DOHH2 (cell line): ENCODE data around the gene LAMA4.

Experiments
- H3F3A ChIP-seq: fragments of 200-600 bp; sonication (generic), shearing (Covaris generic); 2 replicates; pipeline ENCODE4 v1.6.0; 2016; ENCODE audit warnings: antibody characterized with exemption, mild to moderate bottlenecking; ENCODE audit not compliant: control insufficient read depth, insufficient read depth
- H3K27ac ChIP-seq: fragments of 200-600 bp; sonication (generic); 2 replicates; pipeline ENCODE4 v1.5.1; 2014; ENCODE audit warnings: low read depth, mild to moderate bottlenecking, low read length, moderate library complexity
- H3K27me3 ChIP-seq: fragments of 200-600 bp; sonication (generic); 2 replicates; pipeline ENCODE4 v1.6.1; 2014; ENCODE audit warnings: mild to moderate bottlenecking, low read length, mixed read lengths; ENCODE audit not compliant: control insufficient read depth
- H3K36me3 ChIP-seq: fragments of 200-600 bp; sonication (generic); 2 replicates; pipeline ENCODE4 v1.6.1; 2014; ENCODE audit warnings: mild to moderate bottlenecking, low read length, moderate library complexity, mixed read lengths; ENCODE audit not compliant: control insufficient read depth
- H3K4me1 ChIP-seq: fragments of 200-600 bp; sonication (generic); 2 replicates; pipeline ENCODE4 v1.6.1; 2014; ENCODE audit warnings: mild to moderate bottlenecking, low read length, mixed read lengths; ENCODE audit not compliant: control insufficient read depth
- H3K4me2 ChIP-seq: fragments of 200-600 bp; sonication (generic); 2 replicates; pipeline ENCODE4 v1.6.0; 2014; ENCODE audit warnings: mild to moderate bottlenecking, low read length, moderate library complexity
- H3K4me3 ChIP-seq: fragments of 200-600 bp; sonication (generic); 2 replicates; pipeline ENCODE4 v1.5.1; 2014; ENCODE audit warnings: mild to moderate bottlenecking, low read length, mixed read lengths
- H3K79me2 ChIP-seq: fragments of 200-600 bp; sonication (generic); 2 replicates; pipeline ENCODE4 v1.6.1; 2014; ENCODE audit warnings: mild to moderate bottlenecking, low read length, mixed read lengths; ENCODE audit not compliant: control insufficient read depth
- H3K9me2 ChIP-seq: fragments of 200-600 bp; sonication (generic); replicated peaks from 2 replicates; pipeline ENCODE4 v1.6.1; 2014; ENCODE audit warnings: mild to moderate bottlenecking, low read length, mixed read lengths; ENCODE audit not compliant: control insufficient read depth
- H3K9me3 ChIP-seq: fragments of 200-600 bp; sonication (generic); 2 replicates; pipeline ENCODE4 v1.6.1; 2014; ENCODE audit warnings: antibody characterized with exemption, low read length, mixed read lengths; ENCODE audit not compliant: control insufficient read depth, insufficient read depth
- H4K20me1 ChIP-seq: fragments of 200-600 bp; sonication (generic); 2 replicates; pipeline ENCODE4 v1.6.0; 2014; ENCODE audit warnings: low read depth, mild to moderate bottlenecking, antibody characterized with exemption, low read length, moderate library complexity; ENCODE audit not compliant: control insufficient read depth, insufficient read depth
- EZH2phosphoT487 ChIP-seq: fragments of 200-600 bp; sonication (generic); IDR thresholded peaks from 2 replicates; pipeline ENCODE4 v1.6.1; 2017; ENCODE audit warnings: borderline replicate concordance, mild to moderate bottlenecking, antibody characterized with exemption, low read length, moderate library complexity, mixed read lengths
- TF ChIP-seq, protein P1 (sequence below): fragments of 200-600 bp; sonication (generic); IDR thresholded peaks from one replicate; pipeline ENCODE4 v1.5.1; 2014; ENCODE audit warnings: antibody characterized with exemption, mild to moderate bottlenecking, low read depth, low read length; ENCODE audit not compliant: poor library complexity, severe bottlenecking

LAMA4 gene

DNA sequence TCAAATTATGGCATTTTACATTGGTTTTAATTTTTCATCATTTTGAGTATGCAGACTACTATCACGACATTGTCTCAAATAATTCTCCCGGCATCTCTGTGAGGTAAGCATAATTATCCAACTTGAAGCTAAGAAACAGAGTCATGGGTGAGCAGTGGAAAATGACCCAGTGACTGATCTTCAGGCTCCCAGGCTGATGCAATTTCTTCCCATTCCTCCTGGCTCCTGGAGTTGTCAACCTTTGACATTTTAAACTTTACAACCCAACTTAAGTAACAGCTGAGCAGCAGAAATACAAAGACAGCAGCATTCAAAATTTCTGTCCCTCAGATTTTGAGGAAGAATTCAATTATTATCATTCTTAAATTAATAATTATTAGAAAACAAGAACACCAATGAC lies 13.7 kb upstream of the LAMA4 start:
- Histone ChIP-seq H3K79me2 (no peaks in the 10 kb centered on the region), H3K4me3 (no peak overlapping the region), H3K4me2 (no peak overlapping the region), H3K9me2 (no peaks in the 10 kb centered on the region), H3K9me3 (no peaks in the 10 kb centered on the region), H3K27ac (no peak overlapping the region), H3F3A (no peaks in the 10 kb centered on the region), H3K27me3 (no peaks in the 10 kb centered on the region), H3K4me1 (no peaks in the 10 kb centered on the region), H3K36me3 (no peaks in the 10 kb centered on the region), H4K20me1 (no peaks in the 10 kb centered on the region)
- no peak for TF ChIP-seq EZH2phosphoT487
- TF ChIP-seq, protein P1, sequence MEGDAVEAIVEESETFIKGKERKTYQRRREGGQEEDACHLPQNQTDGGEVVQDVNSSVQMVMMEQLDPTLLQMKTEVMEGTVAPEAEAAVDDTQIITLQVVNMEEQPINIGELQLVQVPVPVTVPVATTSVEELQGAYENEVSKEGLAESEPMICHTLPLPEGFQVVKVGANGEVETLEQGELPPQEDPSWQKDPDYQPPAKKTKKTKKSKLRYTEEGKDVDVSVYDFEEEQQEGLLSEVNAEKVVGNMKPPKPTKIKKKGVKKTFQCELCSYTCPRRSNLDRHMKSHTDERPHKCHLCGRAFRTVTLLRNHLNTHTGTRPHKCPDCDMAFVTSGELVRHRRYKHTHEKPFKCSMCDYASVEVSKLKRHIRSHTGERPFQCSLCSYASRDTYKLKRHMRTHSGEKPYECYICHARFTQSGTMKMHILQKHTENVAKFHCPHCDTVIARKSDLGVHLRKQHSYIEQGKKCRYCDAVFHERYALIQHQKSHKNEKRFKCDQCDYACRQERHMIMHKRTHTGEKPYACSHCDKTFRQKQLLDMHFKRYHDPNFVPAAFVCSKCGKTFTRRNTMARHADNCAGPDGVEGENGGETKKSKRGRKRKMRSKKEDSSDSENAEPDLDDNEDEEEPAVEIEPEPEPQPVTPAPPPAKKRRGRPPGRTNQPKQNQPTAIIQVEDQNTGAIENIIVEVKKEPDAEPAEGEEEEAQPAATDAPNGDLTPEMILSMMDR: no peak

DNA sequence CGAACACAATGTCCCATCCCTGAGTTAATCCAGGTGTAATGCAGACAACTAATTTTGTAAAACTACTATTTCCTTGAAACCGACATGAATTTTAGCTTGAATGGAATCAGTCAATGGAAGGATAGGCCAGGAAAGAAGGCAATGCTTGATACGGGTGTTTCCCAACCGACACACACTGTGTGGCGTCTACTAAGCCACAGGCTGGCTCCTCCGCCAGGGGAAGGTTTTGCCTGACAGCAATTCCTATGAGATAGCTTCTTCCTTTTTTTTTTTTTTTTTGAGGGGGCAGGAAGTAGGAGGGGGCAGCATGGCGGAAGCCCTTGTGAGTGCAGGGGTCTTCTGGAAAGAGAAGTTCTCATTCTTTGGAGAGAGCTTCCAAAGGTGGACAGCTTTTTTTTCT lies 12.0 kb upstream of the LAMA4 start:
- no peak for TF ChIP-seq EZH2phosphoT487
- TF ChIP-seq, protein P1: no peak
- H3K79me2 ChIP-seq: no peaks in the 10 kb centered on the region

DNA sequence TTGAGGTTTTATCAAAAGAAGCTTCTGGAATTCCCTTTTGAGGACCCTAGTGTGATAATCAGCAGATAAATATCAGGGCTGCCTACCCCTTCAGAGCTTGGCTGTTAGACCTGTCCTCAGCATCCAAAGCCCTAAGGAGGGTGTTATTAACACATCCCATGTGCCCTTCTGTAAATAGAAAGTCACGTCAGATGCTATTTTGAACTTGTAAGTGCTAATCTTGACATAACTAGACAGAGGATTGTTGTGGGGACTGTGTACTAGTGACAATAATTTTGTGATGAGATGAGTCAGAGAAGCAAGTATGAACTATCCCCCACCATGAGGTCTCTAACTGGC lies 4.9 kb upstream of the LAMA4 start:
- H3K79me2 ChIP-seq: no peaks in the 10 kb centered on the region
- TF ChIP-seq, protein P1: no peak
- no peak for TF ChIP-seq EZH2phosphoT487
- H3K9me3 ChIP-seq: no peaks in the 10 kb centered on the region
- H3K4me2 ChIP-seq: no peak overlapping the region
- no peaks in the 10 kb centered on the region for H3K27me3 ChIP-seq
- H3K36me3 ChIP-seq: no peaks in the 10 kb centered on the region
- no peak overlapping the region for H3K4me3 ChIP-seq
- H3K9me2 ChIP-seq: no peaks in the 10 kb centered on the region
- no peak overlapping the region for H3K27ac ChIP-seq
- H3K4me1 ChIP-seq: no peaks in the 10 kb centered on the region
- H4K20me1 ChIP-seq: no peaks in the 10 kb centered on the region
- H3F3A ChIP-seq: no peaks in the 10 kb centered on the region

More for the DNA sequence above, 12.0 kb upstream of the LAMA4 start:
- H3K4me2 ChIP-seq: no peak overlapping the region
- H4K20me1 ChIP-seq: no peaks in the 10 kb centered on the region
- no peaks in the 10 kb centered on the region for H3K9me2 ChIP-seq
- no peaks in the 10 kb centered on the region for H3F3A ChIP-seq
- no peaks in the 10 kb centered on the region for H3K36me3 ChIP-seq
- H3K27me3 ChIP-seq: no peaks in the 10 kb centered on the region
- H3K27ac ChIP-seq: no peak overlapping the region
- no peaks in the 10 kb centered on the region for H3K4me1 ChIP-seq
- H3K9me3 ChIP-seq: no peaks in the 10 kb centered on the region
- H3K4me3 ChIP-seq: no peak overlapping the region
